Measurements from ENCODE around the gene AGRN. TPM values are rescaled to one million over a fixed set of nuclear protein-coding genes. Genes with fewer than 3 reads are reported as not detected.
"Not testable (repeated sequence)": the region's sequence is repeated elsewhere in the genome, so short reads cannot be mapped to it uniquely, and the experiment has no call there.

Gene AGRN
- total RNA-seq, 1 donor from 2014 or later = 35.7 TPM

DNA sequence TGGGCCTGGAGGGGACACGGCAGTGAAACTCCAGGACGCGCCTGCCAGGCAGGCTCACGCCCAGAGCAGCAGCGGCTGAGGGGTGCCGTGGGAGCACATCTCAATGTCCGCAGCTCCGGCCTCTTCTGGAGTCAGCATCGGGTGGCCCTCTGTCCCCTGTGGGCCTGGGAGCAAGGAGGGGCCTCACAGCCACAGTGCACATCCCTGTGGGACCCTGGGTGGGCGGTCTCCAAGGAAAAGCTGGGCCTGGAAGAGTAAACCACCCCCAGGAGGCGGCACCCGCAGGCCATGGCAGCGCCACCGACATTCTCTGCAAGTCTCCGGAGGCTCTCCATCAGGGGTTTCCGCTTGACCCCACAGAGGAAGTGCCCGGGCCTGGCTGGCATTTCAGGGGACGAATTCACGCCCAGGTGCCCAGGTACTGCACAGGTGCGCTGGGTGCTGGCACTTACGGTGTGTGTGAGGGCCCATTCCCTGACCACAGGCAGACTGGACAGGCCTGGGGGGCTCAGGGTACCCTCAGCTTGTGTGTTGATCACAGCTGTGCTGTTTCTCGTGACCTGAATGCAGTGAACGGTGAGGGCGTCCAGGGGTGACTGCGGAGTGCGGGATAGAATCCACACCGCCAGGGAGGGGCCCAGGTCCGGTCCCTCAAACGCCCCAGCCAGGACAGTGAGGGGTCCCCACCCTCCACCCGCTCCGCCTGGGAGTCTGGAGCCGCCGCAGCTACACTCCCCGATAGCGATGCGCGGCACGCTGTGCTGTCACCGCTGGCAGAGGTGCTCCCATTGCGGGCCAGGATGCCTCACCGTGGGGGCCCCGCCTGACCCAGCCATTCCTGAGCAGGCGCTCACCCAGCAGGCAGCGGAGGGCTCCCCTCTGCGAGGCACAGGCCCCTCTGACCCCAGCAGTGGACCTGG is 70.8 kb downstream of the AGRN start:
- DNase-seq (ENCODE audit: low read depth in 2 of 2) = no peak

DNA sequence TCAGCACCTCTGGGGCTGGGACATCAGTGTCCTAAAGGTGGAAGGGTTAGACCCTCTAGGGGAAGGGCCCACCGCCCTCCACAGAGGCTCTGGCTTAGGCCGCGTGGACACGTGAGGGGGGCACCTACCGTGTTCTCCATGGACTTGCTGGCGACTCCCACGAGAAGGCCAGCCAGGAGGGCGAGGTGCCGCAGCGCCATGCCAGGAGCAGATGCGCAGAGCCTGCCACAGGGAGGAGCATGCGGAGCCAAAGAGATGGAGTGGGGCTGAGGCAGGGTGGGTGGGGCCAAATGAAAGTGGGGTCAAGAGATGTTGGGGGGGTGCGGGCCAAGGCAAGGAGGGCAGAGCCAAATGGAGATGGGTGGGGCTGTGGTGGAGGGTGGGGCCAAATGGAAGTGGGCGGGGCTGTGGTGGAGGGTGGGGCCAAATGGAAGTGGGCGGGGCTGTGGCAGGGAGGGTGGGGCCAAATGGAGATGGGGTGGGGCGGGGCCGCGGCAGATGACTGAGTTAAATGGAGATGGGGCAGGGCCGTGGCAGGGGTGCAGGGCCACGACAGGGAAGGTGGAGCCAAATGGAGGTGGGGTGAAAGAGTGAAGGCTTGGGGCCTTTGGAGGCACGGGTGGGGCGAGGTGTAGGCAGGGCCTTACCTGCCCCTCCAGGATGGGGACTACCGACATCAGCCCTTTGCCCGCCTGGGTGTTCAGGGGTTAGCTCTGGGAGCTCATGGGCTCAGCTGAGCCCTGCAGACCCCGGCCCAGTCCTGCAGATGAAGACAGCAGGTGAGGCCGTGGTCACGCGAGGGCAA is 71.6 kb downstream of the AGRN start:
- DNase-seq (ENCODE audit: low read depth in 2 of 2) = no peak

DNA sequence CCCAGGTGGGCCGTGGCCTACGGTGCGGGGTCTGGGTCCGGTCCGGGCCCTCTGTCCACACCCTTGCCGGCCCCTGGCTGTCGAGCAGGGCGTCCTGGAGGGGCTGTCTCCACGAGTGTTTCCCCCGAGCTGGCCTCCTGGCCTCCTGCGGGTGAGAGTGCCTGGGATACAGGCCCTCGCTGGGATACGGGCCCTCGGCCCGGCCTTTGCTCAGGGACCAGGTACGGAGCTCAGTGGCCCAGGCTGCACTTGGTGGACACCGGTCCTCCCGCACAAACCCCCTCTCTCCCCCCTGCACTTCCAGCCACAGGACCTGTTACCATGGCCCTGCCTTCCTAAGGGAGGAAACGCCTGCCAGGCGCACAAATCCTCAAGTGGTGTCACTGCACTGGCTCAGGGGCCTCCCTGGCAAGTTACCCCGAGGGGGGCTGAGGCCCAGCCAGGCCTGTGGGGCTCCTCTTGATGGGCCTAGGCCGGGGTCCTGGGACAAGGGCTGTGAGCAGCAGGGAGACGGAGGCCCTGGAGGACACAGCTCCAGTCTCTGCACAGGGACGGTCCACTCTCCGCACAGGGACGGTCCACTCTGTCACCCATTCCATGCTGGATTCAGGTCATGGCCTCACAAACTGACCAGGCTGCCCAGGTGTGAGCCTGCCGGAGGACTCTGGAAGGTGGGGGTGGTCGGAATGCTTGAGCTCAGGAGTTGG is 72.4 kb downstream of the AGRN start:
- no peak for DNase-seq (ENCODE audit: low read depth in 2 of 2)

DNA sequence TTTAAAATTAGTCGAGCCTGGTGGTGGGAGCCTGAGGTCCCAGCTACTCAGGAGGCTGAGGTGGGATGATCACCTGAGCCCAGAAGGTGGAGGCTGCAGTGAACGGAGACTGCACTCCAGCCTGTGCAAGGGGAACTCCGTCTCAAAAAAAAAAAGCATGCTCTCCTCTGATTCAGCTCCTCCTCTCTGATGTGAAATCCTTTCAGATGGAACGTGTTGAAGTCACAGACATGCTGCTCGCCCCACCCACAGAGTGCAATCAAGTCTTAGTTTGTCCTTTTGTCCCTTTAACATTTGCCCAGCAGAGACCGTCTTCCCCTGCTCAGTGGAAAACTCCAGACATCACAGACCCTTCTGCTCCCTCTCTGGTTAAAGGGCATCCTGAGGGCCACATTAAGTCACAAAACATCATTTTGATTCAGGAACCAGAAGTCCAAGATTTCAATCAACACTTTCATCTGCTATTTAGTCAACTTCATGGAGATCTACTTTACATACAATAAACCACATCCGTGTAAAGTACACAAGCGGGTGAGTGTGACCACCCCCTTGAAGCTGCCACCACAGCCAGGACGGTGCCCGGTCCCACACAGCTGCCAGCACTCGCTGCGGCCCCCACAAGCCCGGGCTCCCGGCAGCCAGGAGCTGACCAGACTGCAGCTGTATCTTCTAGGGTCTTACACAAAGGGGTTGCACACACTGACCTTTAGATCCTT is 73.1 kb downstream of the AGRN start:
- DNase-seq (ENCODE audit: low read depth in 2 of 2) = no peak

DNA sequence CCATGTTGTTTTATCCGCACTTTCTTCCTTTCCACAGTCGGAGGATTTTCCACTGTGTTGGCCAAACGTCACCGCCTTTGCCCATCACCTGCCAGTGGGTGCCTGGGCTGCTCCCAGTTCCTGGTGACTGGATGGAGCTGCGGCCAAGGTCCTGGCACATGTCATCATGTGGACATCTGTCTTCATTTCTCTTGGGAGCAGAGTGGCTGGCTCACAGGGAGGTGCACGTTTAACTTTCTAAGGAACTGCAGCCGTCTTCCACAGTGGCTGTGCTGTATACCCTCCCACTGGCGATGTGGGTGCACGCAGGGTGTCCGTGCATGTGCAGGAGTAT is 73.7 kb downstream of the AGRN start:
- DNase-seq (ENCODE audit: low read depth in 2 of 2) = peak in 1 of 2 donors; percentile 23

DNA sequence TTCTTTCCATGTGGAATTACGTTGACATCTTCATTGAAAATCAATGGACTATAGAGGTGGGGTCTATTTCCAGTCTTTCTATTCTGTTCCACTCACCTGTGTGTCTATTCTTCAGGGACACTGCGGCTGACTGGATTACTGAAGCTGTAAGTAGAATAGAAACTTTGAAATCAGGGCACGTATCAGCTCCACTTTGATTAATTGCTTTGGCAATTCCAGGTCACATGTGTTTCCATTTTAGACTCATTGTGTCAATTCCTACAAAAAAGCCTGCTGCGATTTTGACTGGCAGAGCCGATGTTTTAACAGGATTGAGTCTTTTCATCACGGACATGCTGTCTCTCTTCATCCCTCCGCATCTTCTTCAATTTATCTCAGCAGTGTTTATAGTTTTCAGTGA is 75.1 kb downstream of the AGRN start:
- DNase-seq (ENCODE audit: low read depth in 2 of 2) = no peak

DNA sequence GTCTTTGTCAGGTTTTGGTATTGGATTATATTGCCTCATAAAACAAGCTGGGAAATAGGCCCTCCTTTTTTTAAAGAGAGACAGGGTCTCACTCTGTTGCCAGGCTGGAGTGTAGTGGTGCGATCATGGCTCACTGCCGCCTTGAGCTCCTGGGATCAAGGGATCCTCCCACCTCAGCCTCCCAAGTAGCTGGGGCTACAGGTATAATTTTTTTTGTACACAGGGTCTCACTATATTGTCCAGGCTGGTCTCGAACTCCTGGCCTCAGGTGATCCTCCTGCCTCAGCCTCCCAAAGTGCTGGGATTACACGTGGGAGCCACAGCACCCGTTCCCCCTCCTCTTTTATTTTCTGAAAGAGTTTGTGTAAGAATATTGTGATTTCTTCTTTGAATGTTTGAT is 76.2 kb downstream of the AGRN start:
- DNase-seq (ENCODE audit: low read depth in 2 of 2) = not testable (repeated sequence)

DNA sequence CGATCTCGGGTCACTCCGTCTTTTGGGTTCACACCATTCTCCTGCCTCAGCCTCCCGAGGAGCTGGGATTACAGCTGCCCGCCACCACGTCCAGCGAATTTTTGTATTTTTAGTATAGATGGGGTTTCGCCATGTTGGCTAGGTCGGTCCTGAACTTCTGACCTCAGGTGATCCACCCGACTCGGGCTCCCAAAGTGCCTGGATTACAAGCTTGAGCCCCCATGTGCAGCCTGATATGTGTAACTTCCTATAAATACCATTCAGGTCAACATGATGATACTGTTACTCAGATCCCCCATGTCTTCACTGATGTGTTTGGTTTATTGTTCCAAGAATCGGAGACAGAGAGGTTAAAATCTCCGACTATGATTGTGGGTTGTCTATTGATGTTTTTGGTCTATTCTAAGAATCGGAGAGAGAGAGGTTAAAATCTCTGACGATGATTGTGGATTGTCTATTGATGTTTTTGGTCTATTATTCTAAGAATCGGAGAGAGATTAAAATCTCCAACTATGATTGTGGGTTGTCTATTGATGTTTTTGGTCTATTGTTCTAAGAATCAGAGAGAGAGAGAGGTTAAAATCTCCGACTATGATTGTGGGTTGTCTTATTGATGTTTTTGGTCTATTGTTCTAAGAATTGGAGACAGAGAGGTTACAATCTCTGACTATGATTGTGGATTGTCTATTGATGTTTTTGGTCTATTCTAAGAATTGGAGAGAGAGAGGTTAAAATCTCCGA is 78.9 kb downstream of the AGRN start:
- no peak for DNase-seq (ENCODE audit: low read depth in 2 of 2)

DNA sequence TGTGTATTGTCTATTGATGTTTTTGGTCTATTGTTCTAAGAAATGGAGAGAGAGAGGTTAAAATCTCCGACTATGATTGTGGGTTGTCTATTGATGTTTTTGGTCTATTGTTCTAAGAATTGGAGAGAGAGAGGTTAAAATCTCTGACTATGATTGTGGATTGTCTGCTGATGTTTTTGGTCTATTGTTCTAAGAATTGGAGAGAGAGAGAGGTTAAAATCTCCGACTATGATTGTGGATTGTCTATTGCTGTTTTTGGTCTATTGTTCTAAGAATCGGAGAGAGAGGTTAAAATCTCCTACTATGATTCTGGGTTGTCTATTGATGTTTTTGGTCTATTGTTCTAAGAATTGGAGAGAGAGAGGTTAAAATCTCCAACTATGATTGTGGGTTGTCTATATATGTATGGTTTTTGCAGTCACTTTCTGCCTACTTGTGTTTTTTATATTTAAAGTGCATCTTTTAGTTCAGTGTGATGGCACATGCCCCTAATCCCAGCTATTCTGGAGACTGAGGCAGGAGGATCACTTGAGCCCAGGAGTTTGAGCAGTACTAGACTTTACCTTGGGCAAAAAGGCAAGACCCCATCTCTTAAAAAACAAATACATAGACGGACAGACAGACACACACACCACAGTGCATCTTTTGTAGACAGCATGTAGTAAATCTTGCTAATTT is 79.7 kb downstream of the AGRN start:
- DNase-seq (ENCODE audit: low read depth in 2 of 2) = no peak

DNA sequence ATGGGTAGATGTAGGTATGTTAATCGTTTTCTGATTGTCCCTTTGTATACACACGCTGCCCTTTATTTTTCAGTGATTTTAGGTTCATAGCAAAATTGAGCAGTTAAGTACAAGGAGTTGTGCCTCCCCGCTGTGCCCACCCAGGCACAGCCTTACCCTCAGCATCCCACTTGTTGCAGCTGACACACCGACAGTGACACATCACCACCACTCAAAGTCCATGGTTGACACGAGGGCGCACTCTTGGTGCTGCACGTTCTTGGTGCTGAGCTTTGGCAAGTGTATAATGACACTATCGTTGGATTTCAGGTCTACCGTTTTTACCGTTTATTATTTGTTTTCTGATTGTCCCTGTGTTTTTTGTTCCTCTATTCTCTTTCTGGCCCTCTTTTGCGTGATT is 80.4 kb downstream of the AGRN start:
- no peak for DNase-seq (ENCODE audit: low read depth in 2 of 2)

DNA sequence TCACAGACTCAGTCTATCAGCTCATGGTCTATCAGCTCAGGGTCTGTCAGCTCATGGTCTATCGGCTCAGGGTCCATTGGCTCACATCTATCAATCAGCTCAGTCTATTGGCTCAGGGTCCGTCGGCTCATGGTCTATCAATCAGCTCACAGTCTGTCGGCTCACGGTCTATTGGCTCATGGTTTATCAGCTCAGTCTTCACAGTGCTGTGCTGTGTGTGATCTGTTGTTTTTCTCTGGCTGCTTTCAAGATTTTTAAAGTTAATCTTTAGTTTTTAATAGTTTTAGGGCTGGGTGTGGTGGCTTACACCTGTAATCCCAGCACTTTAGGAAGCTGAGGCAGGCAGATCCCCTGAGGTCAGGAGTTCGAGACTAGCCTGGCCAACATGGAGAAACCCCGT is 81.6 kb downstream of the AGRN start:
- DNase-seq (ENCODE audit: low read depth in 2 of 2) = no peak

DNA sequence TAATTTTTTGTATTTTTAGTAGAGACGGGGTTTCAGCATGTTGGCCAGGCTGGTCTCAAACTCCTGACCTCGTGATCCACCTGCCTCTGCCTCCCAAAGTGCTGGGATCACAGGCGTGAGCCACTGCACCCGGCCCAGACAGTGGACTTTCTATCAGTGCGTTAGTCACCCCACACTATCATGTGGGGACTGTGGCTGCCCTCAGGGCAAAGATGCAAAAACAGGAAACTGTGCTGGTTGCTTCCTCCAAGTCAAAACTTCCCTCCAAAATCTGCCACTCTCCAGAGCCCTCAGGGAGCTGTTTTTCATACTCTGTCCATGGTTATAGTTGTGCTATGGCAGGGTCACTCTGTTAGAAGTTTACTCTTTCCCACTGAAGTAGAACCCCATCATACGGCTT is 84.2 kb downstream of the AGRN start:
- not testable (repeated sequence) for DNase-seq (ENCODE audit: low read depth in 2 of 2)

Other genes starting within 250 kb of the AGRN start
- not detected in 2 replicates for gene SAMD11, start 96.2 kb upstream of the AGRN start, total RNA-seq
- gene NOC2L, start 60.9 kb upstream of the AGRN start, total RNA-seq = 51.4 and 58.3 TPM in 2 replicates
- 2.2 and 3.6 TPM in 2 replicates for gene KLHL17, start 59.5 kb upstream of the AGRN start, total RNA-seq
- under 0.01 and 0.22 TPM in 2 replicates for gene PLEKHN1, start 53.6 kb upstream of the AGRN start, total RNA-seq
- gene PERM1, start 38.0 kb upstream of the AGRN start, total RNA-seq = not detected in 2 replicates
- 23.3 and 24.8 TPM in 2 replicates for gene HES4, start 20.0 kb upstream of the AGRN start, total RNA-seq
- 109 TPM in 2 replicates for gene ISG15, start 6.6 kb upstream of the AGRN start, total RNA-seq
- not detected in 2 replicates for gene RNF223, start 54.2 kb downstream of the AGRN start, total RNA-seq
- 4.8 and 5.2 TPM in 2 replicates for gene C1orf159, start 96.0 kb downstream of the AGRN start, total RNA-seq
- not detected in 2 replicates for gene TTLL10, start 153.8 kb downstream of the AGRN start, total RNA-seq
- 0.22 and 0.60 TPM in 2 replicates for gene TNFRSF18, start 186.5 kb downstream of the AGRN start, total RNA-seq
- gene TNFRSF4, start 194.0 kb downstream of the AGRN start, total RNA-seq = 1.5 and 4.2 TPM in 2 replicates
- 59.3 and 93.5 TPM in 2 replicates for gene SDF4, start 211.9 kb downstream of the AGRN start, total RNA-seq
- 14.8 and 30.4 TPM in 2 replicates for gene B3GALT6, start 212.1 kb downstream of the AGRN start, total RNA-seq
- 0.20 and 0.22 TPM in 2 replicates for gene C1QTNF12, start 226.6 kb downstream of the AGRN start, total RNA-seq

Data from lung microvascular endothelial cell (primary cell).